Cerebellar nuclear complex (tissue), 1 donor: ENCODE results near the gene FOXD2.

Experiments
- DNase-seq, 2 experiments: peaks; one replicate each; lab custom pipeline; 2025; lab: John Stamatoyannopoulos, UW

FOXD2 gene

GRCh38 chr1:47417170-47418044 lies 20.4 kb upstream of the FOXD2 start:
- no peak for DNase-seq

- DNase-seq: no peak
Measured at GRCh38 chr1:47418122-47418521, 19.7 kb upstream of the FOXD2 start.

- no peak for DNase-seq
Measured at GRCh38 chr1:47418681-47419325, 19.0 kb upstream of the FOXD2 start.

GRCh38 chr1:47420547-47420946 lies 17.3 kb upstream of the FOXD2 start:
- DNase-seq: no peak

GRCh38 chr1:47423872-47424271 lies 14.0 kb upstream of the FOXD2 start:
- DNase-seq: no peak

GRCh38 chr1:47424336-47424982 lies 13.4 kb upstream of the FOXD2 start:
- no peak for DNase-seq

GRCh38 chr1:47431534-47431933 lies 6.3 kb upstream of the FOXD2 start:
- no peak for DNase-seq

GRCh38 chr1:47432071-47433036 lies 5.5 kb upstream of the FOXD2 start:
- no peak for DNase-seq

GRCh38 chr1:47433037-47433421 lies 4.8 kb upstream of the FOXD2 start:
- DNase-seq: no peak

GRCh38 chr1:47433477-47434050 lies 4.3 kb upstream of the FOXD2 start:
- DNase-seq: no peak

GRCh38 chr1:47434051-47434842 lies 3.6 kb upstream of the FOXD2 start:
- DNase-seq: no peak

GRCh38 chr1:47435506-47436303 lies 2.1 kb upstream of the FOXD2 start:
- no peak for DNase-seq

- DNase-seq: no peak
Measured at GRCh38 chr1:47436304-47436978, 1.4 kb upstream of the FOXD2 start.

GRCh38 chr1:47436979-47437446 lies 831 bp upstream of the FOXD2 start:
- DNase-seq: no peak

- DNase-seq: no peak
Measured at GRCh38 chr1:47438165-47439016, 547 bp downstream of the FOXD2 start.

- no peak for DNase-seq
Measured at GRCh38 chr1:47439017-47439818, 1.4 kb downstream of the FOXD2 start.
